Fibroblast of lung (primary cell): ENCODE data around the gene AZIN2. TPM values are rescaled to one million over a fixed set of nuclear protein-coding genes. Genes with fewer than 3 reads are reported as not detected.
A peak's percentile ranks its signal among the peaks of the same experiment; 100 is the strongest.

Source experiments
- DNase-seq, 2 donors: peaks; one replicate each; pipeline versions ENCODE4 v3.0.0 to v3.0.0-alpha.2; 2010; ENCODE audit warnings: low read depth in 2 of 2
- H2AFZ ChIP-seq: 2 replicates; pipeline ENCODE4 v1.5.1; 2012; ENCODE audit warnings: low read length, control low read depth, inconsistent platforms
- H3K27ac ChIP-seq: 2 replicates; pipeline ENCODE4 v1.5.1; 2011; ENCODE audit warnings: low read length, control low read depth; ENCODE audit not compliant: insufficient read depth
- H3K27me3 ChIP-seq: 2 replicates; pipeline ENCODE4 v1.5.1; 2011; ENCODE audit warnings: mild to moderate bottlenecking, low read length; ENCODE audit not compliant: control insufficient read depth, insufficient read depth
- H3K36me3 ChIP-seq: 2 replicates; pipeline ENCODE4 v1.5.1; 2011; ENCODE audit warnings: low read length; ENCODE audit not compliant: control insufficient read depth, insufficient read depth
- H3K4me1 ChIP-seq: 2 replicates; pipeline ENCODE4 v1.5.1; 2011; ENCODE audit warnings: low read length; ENCODE audit not compliant: control insufficient read depth, insufficient read depth; ENCODE audit errors: extremely low read depth
- H3K4me2 ChIP-seq: 2 replicates; pipeline ENCODE4 v1.5.1; 2011; ENCODE audit warnings: low read length, control low read depth; ENCODE audit not compliant: insufficient read depth; ENCODE audit errors: extremely low read depth
- H3K4me3 ChIP-seq, 4 experiments: fragments of 200-600 bp in 1 of 4; sonication (generic) in 1 of 4; replicated peaks in 1 of 4; 2 replicates each; pipeline ENCODE4 v1.5.1; 2011 to 2016; ENCODE audit warnings: low read length in 4 of 4, low read depth in 3 of 4, mild to moderate bottlenecking in 3 of 4, control low read depth in 2 of 4, inconsistent platforms in 1 of 4, mixed read lengths in 1 of 4; ENCODE audit not compliant: insufficient read depth in 1 of 4; ENCODE audit errors: control extremely low read depth in 1 of 4
- H3K79me2 ChIP-seq: 2 replicates; pipeline ENCODE4 v1.5.1; 2012; ENCODE audit warnings: mild to moderate bottlenecking, low read length, inconsistent platforms; ENCODE audit not compliant: control insufficient read depth, insufficient read depth
- H3K9ac ChIP-seq: 2 replicates; pipeline ENCODE4 v1.5.1; 2011; ENCODE audit warnings: mild to moderate bottlenecking, low read length, control low read depth; ENCODE audit not compliant: insufficient read depth
- H3K9me3 ChIP-seq: 2 replicates; pipeline ENCODE4 v1.5.1; 2012; ENCODE audit warnings: low read depth, low read length; ENCODE audit not compliant: control insufficient read depth, insufficient read depth
- H4K20me1 ChIP-seq: 2 replicates; pipeline ENCODE4 v1.5.1; 2011; ENCODE audit warnings: low read length; ENCODE audit not compliant: control insufficient read depth, insufficient read depth; ENCODE audit errors: extremely low read depth
- EZH2 ChIP-seq: IDR thresholded peaks from 2 replicates; pipeline ENCODE4 v1.5.1; 2012; ENCODE audit warnings: low read length, control low read depth, mild to moderate bottlenecking; ENCODE audit errors: missing control alignments
- polyA plus RNA-seq, 2 donors: library from polyadenylated mRNA; depleted of rRNA in 1 of 2; stranded (reverse) in 1 of 2; unstranded in 1 of 2; fragments of >200 nt; gene quantifications; 2 replicates each; pipeline ENCODE4 v1.2.1, GENCODE V29; 2011 to 2012; ENCODE audit warnings: missing spikeins in 1 of 2
- total RNA-seq: library from RNA; depleted of rRNA; stranded (reverse); fragments of >200 nt; gene quantifications from 2 replicates; pipeline ENCODE4 v1.2.1, GENCODE V29; 2014
- TF ChIP-seq, protein P1 (sequence below), 2 donors: IDR thresholded peaks in 1 of 2; conservative IDR thresholded peaks in 1 of 2; 1 replicate in 1 of 2; 2 replicates in 1 of 2; pipeline ENCODE4 v1.5.1; 2011 to 2012; ENCODE audit warnings: low read length in 2 of 2, control low read depth in 1 of 2, inconsistent platforms in 1 of 2, low read depth in 1 of 2, mild to moderate bottlenecking in 1 of 2

The AZIN2 gene
- total and polyA plus RNA-seq, 2 donors (not counting 1 experiment from before 2014, with no cell fraction given), result 3.2 to 9.1 TPM

DNA sequence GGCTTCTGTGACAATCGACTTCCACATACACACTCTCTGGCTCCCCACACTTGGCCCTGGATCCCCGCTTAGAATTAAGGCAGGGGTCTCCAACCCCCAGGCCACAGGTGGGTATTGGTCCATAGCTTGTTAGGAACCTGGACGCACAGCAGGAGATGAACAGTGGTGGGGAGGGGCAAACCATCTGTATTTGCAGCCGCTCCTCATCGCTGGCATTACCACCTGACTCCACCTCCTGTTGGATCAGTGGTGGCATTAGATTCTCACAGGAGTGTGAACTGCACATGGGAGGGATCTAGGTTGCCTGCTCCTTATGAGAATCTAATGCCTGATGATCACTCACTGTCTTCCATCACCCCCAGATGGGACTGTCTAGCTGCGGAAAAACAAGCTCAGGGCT, 84.9 kb downstream of the AZIN2 start:
- no peaks in the 10 kb centered on the region for H4K20me1 ChIP-seq
- no peak overlapping the region for H3K27ac ChIP-seq
- H3K27me3 ChIP-seq, result no peaks in the 10 kb centered on the region
- H3K79me2 ChIP-seq, result no peaks in the 10 kb centered on the region
- no peak for DNase-seq
- H3K4me3 ChIP-seq, result no peak overlapping the region
- no peak for TF ChIP-seq EZH2
- TF ChIP-seq, protein P1, sequence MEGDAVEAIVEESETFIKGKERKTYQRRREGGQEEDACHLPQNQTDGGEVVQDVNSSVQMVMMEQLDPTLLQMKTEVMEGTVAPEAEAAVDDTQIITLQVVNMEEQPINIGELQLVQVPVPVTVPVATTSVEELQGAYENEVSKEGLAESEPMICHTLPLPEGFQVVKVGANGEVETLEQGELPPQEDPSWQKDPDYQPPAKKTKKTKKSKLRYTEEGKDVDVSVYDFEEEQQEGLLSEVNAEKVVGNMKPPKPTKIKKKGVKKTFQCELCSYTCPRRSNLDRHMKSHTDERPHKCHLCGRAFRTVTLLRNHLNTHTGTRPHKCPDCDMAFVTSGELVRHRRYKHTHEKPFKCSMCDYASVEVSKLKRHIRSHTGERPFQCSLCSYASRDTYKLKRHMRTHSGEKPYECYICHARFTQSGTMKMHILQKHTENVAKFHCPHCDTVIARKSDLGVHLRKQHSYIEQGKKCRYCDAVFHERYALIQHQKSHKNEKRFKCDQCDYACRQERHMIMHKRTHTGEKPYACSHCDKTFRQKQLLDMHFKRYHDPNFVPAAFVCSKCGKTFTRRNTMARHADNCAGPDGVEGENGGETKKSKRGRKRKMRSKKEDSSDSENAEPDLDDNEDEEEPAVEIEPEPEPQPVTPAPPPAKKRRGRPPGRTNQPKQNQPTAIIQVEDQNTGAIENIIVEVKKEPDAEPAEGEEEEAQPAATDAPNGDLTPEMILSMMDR (conservative IDR thresholded peaks at IDR 0.05 in 1 of 2, IDR thresholded peaks at IDR 0.05 in 1 of 2; ENCODE audit: low read depth in 1 of 2, low read length in 2 of 2), result no peak
- no peak overlapping the region for H3K9ac ChIP-seq
- no peak overlapping the region for H3K4me2 ChIP-seq
- no peaks in the 10 kb centered on the region for H3K36me3 ChIP-seq
- no peaks in the 10 kb centered on the region for H3K9me3 ChIP-seq
- H3K4me1 ChIP-seq, result peaks cover 7% of the 10 kb centered on the region
- H2AFZ ChIP-seq, result no peak overlapping the region

DNA sequence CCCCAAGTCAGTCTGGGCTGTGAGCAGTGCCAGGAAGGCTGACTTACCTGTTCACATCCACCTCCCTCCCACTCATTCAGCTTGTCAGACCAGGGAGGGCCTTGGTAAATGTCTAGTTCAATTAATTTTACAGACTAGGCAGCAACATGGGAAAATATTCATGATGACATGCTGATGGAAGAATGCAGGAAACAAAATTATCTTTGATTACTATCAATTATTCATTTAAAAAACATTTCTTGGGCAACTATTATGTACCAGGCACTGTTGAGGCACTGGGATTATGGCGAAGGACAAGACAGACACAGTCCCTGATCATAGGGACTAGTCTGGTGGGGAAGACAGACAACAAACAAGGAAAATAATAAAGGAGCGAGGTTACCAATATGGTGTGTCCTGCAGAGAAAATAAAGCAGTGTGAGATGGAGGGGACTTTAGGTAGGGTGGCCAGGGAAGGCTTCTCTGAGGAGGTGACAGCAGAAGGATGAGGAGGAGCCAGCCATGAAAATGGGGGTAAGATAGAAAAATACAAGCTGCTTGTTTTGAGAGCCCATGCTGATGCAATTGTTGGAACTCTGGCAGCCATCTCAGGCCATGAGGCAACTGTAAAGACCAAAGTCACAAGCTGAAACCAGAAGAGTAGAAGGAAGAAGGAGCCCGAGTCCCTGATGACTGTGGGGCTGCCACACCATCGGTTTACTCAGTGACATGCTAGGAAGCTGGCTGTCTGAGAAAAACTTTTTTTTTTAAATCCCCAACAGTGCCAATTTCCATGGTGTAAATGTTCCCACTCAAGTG, 86.9 kb downstream of the AZIN2 start:
- TF ChIP-seq, protein P1 (conservative IDR thresholded peaks at IDR 0.05 in 1 of 2, IDR thresholded peaks at IDR 0.05 in 1 of 2; ENCODE audit: low read depth in 1 of 2, low read length in 2 of 2), result no peak
- no peak for TF ChIP-seq EZH2
- Histone ChIP-seq H3K27ac (no peak overlapping the region), H3K79me2 (no peaks in the 10 kb centered on the region), H3K9ac (no peak overlapping the region), H3K4me1 (peaks cover 7% of the 10 kb centered on the region), H2AFZ (no peak overlapping the region), H3K9me3 (no peaks in the 10 kb centered on the region), H3K27me3 (no peaks in the 10 kb centered on the region), H3K4me3 (no peak overlapping the region), H3K4me2 (no peak overlapping the region), H3K36me3 (peaks cover 2% of the 10 kb centered on the region), H4K20me1 (no peaks in the 10 kb centered on the region)
- peak in 1 of 2 donors; percentile 44 for DNase-seq

DNA sequence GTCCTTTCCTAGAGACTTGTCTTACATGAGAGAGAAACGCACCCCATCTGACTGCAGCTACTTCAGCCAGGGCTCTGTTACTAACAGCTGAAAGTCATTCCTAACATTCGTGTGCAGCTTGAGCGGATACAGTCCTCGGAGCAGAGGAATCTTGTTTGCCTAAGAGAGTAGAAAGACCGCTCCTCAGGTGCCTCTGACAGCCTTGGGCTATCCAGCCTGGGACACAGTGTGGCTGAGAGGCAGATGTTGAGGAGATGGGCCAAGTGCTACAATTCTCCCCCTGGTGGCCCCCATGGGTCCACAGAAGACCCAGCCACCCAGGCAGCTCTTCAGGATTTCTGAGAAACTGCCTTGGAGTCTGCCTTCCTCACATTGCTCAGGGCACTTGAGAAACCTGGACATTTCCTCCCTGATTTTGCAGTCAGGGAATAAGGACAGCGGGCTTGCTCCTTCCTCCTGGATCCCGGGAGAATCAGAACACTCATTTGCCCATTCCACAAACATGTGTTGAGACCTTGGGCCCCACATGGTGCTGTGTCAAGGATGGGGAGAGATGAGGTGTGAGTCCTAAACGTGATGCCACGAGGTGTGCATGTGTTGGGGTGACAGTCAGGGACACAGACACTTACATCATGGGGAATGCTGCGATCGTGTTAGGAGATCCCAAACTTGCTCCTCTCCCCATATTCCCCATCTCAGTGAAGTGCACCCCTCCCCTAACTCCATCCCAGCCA, 87.8 kb downstream of the AZIN2 start:
- Histone ChIP-seq H3K4me2 (no peak overlapping the region), H3K9me3 (no peaks in the 10 kb centered on the region), H3K36me3 (peaks cover 2% of the 10 kb centered on the region), H4K20me1 (no peaks in the 10 kb centered on the region), H3K4me1 (peaks cover 3% of the 10 kb centered on the region), H3K9ac (no peak overlapping the region), H3K4me3 (no peak overlapping the region), H3K27me3 (no peaks in the 10 kb centered on the region), H2AFZ (no peak overlapping the region), H3K27ac (no peak overlapping the region), H3K79me2 (no peaks in the 10 kb centered on the region)
- TF ChIP-seq, protein P1 (conservative IDR thresholded peaks at IDR 0.05 in 1 of 2, IDR thresholded peaks at IDR 0.05 in 1 of 2; ENCODE audit: low read depth in 1 of 2, low read length in 2 of 2), result no peak
- TF ChIP-seq EZH2, result no peak
- no peak for DNase-seq
